Neutrophil (primary cell): ENCODE data around the gene ACTA2.

ENCODE experiments used
- H3K27ac ChIP-seq: fragments of 200-600 bp; sonication (generic); 2 replicates; pipeline ENCODE4 v1.5.1; 2016; ENCODE audit warnings: mild to moderate bottlenecking, moderate library complexity
- H3K27me3 ChIP-seq: fragments of 200-600 bp; sonication (generic); 2 replicates; pipeline ENCODE4 v1.6.0; 2016; ENCODE audit warnings: mild to moderate bottlenecking
- H3K36me3 ChIP-seq: fragments of 200-600 bp; sonication (generic); 2 replicates; pipeline ENCODE4 v1.5.1; 2017
- H3K4me1 ChIP-seq, 2 experiments: fragments of 200-600 bp in 1 of 2; sonication (generic) in 1 of 2; 1 replicate in 1 of 2; 2 replicates in 1 of 2; pipeline versions ENCODE4 v1.5.1 to v1.6.1; 2013 to 2016; ENCODE audit warnings: low read depth in 1 of 2, low read length in 1 of 2, mild to moderate bottlenecking in 1 of 2, moderate library complexity in 1 of 2; ENCODE audit not compliant: control insufficient read depth in 1 of 2, insufficient read depth in 1 of 2
- H3K4me3 ChIP-seq, 2 experiments: fragments of 200-600 bp in 1 of 2; sonication (generic) in 1 of 2; 1 replicate in 1 of 2; 2 replicates in 1 of 2; pipeline ENCODE4 v1.5.1; 2013 to 2016; ENCODE audit warnings: low read depth in 1 of 2, low read length in 1 of 2, mild to moderate bottlenecking in 1 of 2, moderate library complexity in 1 of 2
- H3K9me3 ChIP-seq: fragments of 200-600 bp; sonication (generic); 2 replicates; pipeline ENCODE4 v1.5.1; 2016
- CTCF ChIP-seq: fragments of 200-600 bp; sonication (generic); IDR thresholded peaks from 2 replicates; pipeline ENCODE4 v1.5.1; 2016; ENCODE audit warnings: antibody characterized with exemption

The ACTA2 gene

GRCh38 chr10:88898727-88899126 is 53.8 kb downstream of the ACTA2 start:
- TF ChIP-seq CTCF, result no peak
- no peaks in the 10 kb centered on the region for H3K27me3 ChIP-seq
- H3K27ac ChIP-seq, result no peak overlapping the region
- peaks cover 8% of the 10 kb centered on the region for H3K36me3 ChIP-seq
- H3K4me3 ChIP-seq, result no peak overlapping the region
- H3K9me3 ChIP-seq, result no peaks in the 10 kb centered on the region
- H3K4me1 ChIP-seq, result peaks cover 5 to 11% of the 10 kb centered on the region in 2 experiments

GRCh38 chr10:88896994-88897853 is 55.3 kb downstream of the ACTA2 start:
- no peak for TF ChIP-seq CTCF
- H3K9me3 ChIP-seq, result no peaks in the 10 kb centered on the region
- no peaks in the 10 kb centered on the region for H3K27me3 ChIP-seq
- H3K36me3 ChIP-seq, result peaks cover under 1% of the 10 kb centered on the region
- peaks cover 15 to 20% of the 10 kb centered on the region in 2 experiments for H3K4me1 ChIP-seq
- H3K4me3 ChIP-seq, result no peak overlapping the region
- no peak overlapping the region for H3K27ac ChIP-seq

GRCh38 chr10:88896372-88896993 is 56.1 kb downstream of the ACTA2 start:
- Histone ChIP-seq H3K27ac (no peak overlapping the region), H3K27me3 (no peaks in the 10 kb centered on the region), H3K36me3 (no peaks in the 10 kb centered on the region), H3K4me3 (no peak overlapping the region), H3K9me3 (no peaks in the 10 kb centered on the region), H3K4me1 (peaks cover 15 to 20% of the 10 kb centered on the region in 2 experiments)
- TF ChIP-seq CTCF, result no peak

- H3K27me3 ChIP-seq, result no peaks in the 10 kb centered on the region
- no peak overlapping the region for H3K4me3 ChIP-seq
- no peak for TF ChIP-seq CTCF
- no peaks in the 10 kb centered on the region for H3K9me3 ChIP-seq
- peaks cover 23 to 24% of the 10 kb centered on the region in 2 experiments for H3K4me1 ChIP-seq
- H3K36me3 ChIP-seq, result no peaks in the 10 kb centered on the region
- H3K27ac ChIP-seq, result no peak overlapping the region
These were observed 57.3 kb downstream of the ACTA2 start for GRCh38 chr10:88895250-88895649.

- H3K9me3 ChIP-seq, result no peaks in the 10 kb centered on the region
- no peak overlapping the region for H3K4me3 ChIP-seq
- peaks cover 28 to 30% of the 10 kb centered on the region in 2 experiments for H3K4me1 ChIP-seq
- no peak for TF ChIP-seq CTCF
- peak overlapping the region; percentile 19 for H3K27ac ChIP-seq
- H3K27me3 ChIP-seq, result no peaks in the 10 kb centered on the region
- H3K36me3 ChIP-seq, result no peaks in the 10 kb centered on the region
These were observed 59.0 kb downstream of the ACTA2 start for GRCh38 chr10:88893611-88894010.
